Ovary (tissue), 3 donors: Measurements from ENCODE around the gene COL7A1.

Source experiments
- POLR2A ChIP-seq: fragments of 450-650 bp; IDR thresholded peaks from one replicate; pipeline ENCODE4 v1.6.1; 2017; ENCODE audit warnings: antibody characterized with exemption, mild to moderate bottlenecking, moderate library complexity
- TF ChIP-seq, protein P1 (sequence below), 3 donors: fragments of 450-650 bp in 2 of 3; fragments of 200-600 bp in 1 of 3; IDR thresholded peaks; one replicate each; pipeline versions ENCODE4 v1.5.1 to v1.8.0; 2016 to 2022; ENCODE audit warnings: antibody characterized with exemption in 3 of 3, mild to moderate bottlenecking in 1 of 3
- donor health status: DM: no; HTN: no; CAD: no.

DNA sequence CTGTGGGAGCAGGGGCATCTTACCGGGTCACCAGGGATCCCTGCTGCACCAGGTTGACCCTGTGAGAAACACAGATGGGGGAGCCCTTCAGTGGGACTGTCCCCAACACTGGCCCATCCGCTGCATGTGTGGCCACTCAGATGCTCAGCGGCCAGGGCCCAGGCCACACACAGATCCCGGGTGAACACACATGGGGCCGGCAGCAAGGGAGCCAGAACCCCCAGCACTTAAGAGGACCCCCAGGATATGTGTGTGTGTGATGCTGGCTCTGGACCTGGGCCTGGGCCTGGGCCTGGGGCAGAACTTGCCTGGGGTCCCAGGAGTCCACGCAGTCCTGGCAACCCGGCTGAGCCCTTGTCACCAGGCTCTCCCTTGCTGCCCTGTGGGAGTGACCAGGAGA is 26.7 kb downstream of the COL7A1 start:
- TF ChIP-seq, protein P1, sequence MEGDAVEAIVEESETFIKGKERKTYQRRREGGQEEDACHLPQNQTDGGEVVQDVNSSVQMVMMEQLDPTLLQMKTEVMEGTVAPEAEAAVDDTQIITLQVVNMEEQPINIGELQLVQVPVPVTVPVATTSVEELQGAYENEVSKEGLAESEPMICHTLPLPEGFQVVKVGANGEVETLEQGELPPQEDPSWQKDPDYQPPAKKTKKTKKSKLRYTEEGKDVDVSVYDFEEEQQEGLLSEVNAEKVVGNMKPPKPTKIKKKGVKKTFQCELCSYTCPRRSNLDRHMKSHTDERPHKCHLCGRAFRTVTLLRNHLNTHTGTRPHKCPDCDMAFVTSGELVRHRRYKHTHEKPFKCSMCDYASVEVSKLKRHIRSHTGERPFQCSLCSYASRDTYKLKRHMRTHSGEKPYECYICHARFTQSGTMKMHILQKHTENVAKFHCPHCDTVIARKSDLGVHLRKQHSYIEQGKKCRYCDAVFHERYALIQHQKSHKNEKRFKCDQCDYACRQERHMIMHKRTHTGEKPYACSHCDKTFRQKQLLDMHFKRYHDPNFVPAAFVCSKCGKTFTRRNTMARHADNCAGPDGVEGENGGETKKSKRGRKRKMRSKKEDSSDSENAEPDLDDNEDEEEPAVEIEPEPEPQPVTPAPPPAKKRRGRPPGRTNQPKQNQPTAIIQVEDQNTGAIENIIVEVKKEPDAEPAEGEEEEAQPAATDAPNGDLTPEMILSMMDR (IDR thresholded peaks at IDR 0.05), result no peak
- no peak for TF ChIP-seq POLR2A
